HG02938 (cell line): ENCODE data around the gene GRK1.

ENCODE experiments used
- ATAC-seq: cut with Tn5 transposase; IDR thresholded peaks from one replicate; pipeline ENCODE4 v1.9.1; 2021; ENCODE audit warnings: mild to moderate bottlenecking, moderate library complexity; ENCODE audit not compliant: unreplicated experiment

The GRK1 gene

DNA sequence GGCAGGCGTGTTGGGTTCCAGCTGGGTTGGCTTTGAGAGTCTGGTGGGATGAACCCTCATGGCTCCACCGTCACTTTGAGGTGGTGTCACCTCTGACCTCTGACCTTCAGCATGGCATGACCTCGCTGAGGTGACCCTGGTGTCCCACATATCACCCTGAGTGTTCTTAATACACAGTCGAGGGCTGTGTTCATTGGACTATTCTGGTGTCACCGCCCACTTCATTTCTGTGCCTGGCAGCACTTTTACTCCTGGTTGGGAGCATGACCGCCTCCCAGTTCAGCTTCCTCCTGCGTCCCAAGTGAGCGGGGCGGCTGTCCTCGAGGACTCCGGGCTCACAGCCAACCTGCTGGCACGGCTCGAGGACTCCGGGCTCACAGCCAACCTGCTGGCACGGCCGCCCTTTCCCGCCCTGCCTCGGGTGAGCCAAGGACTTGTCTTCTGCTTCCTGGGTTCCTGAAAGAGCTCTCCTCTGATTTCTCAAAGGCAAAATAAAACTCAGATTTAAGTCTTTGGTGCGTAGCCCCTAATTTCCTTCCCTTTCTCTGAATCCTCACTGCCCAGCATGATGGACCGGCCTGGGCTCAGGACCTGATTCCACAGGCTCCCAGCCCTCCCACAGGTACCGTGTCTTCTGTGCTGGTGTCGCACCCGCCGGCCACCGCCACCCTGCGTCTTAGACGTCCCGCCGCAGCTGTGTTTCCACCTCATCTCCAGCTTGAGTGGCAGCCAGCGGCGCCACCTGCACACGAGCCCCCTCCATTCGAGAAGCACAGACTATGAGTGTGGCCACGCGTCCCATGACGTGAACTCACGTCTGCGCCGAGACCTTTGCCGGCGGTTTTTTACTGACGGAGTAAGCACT lies 19.4 kb upstream of the GRK1 start:
- ATAC-seq, result no peak

DNA sequence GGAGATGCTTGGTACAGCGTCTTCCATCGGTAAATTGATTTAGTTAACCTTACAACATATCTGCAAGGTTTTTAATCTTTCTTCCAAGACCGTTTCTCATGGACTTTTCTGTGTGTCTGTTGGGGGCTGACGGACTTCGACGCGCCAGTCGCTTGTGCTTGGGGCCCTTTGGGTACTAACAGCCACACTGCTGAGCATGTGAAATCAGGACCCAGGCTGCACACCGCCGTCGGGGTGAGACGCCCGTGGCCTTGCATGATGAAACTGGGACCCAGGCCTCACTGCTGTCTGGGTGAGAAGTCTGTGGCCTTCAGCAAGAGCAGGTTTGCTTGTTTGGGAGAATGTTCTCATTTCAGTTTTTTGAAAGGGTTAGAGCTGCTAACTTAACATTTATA lies 18.8 kb upstream of the GRK1 start:
- no peak for ATAC-seq

DNA sequence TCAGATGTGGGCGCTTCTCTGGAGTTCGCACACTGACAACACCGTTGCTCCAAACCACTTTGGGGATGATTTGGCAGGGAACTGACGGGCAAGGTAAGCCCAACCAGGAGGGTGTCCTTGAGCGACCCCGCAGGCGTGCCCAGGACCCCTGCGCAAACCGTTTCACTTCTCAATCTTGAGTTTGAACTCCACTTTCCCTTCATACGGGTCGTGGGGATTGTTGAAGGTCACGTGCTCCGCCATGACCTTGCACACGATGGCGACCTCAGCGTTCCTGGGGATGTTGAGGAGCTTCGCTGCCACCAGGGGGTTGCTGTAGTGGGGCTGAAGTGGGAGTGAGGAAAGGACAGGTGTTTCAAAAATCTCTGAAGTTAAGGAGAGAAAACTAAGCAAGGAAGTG lies 17.8 kb upstream of the GRK1 start:
- no peak for ATAC-seq

DNA sequence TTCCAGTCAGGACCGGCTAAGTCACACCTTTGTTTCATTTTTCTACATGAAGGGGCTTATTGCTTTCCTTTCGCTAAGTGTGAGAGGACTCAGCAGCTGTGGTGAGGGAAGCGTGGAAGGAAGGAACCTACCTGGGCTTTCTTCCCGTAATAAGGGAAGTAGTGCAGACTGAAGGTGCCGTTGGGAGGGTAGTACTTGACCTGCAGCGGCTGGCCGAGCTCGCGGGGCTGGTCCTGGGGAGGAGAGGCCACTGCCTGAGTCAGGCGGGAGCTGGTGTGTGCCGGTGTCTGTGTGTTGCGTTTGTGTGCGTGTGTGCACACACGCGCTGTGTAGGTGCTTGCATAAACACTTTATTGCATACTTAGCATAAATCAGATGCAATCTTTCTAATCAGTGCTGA lies 16.7 kb upstream of the GRK1 start:
- no peak for ATAC-seq

DNA sequence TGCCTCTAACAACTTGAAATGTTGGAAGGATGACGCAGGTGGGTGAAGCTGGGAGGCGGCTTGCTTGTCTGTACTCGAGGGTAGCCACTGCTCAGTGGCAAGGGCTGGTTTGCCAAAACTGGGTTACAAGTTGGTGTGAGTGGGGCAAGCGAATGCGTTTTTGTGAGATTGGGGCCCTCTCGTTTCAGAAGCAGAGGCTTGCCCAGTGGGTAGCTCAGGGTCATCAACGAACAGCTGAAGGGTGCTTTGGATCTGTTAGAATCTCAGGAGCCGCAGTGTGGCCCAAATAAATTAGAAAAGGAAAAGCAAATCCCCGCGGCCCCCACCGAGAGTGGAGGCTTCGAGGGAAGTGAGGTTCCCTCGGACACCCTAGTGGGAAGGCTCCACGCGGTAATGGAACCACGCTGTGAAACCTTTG lies 16.3 kb upstream of the GRK1 start:
- no peak for ATAC-seq

DNA sequence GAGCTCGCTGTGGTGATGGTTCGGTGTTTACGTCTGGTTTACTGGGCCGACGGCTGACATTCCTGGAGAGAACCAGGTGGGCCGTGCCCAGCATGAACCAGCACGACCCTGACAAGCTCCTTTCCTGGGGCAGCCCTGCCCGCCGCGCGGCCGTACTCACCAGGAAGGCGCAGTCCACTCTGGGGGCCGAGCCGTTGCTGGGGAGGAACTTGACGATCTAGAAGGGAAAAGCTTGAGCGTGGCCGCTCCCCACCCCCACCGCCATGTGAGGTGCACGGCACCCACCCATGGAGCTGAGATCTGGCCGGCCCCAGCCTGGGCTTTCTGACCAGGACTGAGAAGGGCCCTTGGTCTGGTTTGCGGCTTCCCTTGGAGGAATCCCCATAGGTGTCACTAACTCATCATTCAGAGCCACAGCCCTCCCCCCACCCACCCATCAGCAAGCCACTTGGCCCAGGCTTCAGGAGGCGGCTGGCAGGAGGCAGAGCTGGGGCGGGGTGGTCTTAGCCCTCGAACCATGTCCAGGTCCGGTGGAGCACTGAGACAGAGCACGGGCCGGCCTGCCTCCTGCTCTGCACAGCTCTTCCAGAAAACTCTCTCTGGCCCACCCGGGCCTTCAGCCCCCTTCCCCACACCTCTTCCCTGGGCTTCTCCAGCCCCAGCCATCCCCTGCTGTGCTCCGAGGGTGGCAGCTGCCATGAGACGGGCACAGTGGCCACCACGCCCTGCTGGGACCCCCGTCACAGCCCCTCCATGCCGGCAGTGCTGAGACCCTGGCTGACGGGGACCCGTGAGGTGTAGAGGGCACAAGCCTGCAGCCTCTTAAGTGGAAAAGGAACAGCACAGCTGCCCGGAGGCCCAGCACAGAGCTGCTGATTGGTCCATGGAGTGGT lies 15.3 kb upstream of the GRK1 start:
- no peak for ATAC-seq

DNA sequence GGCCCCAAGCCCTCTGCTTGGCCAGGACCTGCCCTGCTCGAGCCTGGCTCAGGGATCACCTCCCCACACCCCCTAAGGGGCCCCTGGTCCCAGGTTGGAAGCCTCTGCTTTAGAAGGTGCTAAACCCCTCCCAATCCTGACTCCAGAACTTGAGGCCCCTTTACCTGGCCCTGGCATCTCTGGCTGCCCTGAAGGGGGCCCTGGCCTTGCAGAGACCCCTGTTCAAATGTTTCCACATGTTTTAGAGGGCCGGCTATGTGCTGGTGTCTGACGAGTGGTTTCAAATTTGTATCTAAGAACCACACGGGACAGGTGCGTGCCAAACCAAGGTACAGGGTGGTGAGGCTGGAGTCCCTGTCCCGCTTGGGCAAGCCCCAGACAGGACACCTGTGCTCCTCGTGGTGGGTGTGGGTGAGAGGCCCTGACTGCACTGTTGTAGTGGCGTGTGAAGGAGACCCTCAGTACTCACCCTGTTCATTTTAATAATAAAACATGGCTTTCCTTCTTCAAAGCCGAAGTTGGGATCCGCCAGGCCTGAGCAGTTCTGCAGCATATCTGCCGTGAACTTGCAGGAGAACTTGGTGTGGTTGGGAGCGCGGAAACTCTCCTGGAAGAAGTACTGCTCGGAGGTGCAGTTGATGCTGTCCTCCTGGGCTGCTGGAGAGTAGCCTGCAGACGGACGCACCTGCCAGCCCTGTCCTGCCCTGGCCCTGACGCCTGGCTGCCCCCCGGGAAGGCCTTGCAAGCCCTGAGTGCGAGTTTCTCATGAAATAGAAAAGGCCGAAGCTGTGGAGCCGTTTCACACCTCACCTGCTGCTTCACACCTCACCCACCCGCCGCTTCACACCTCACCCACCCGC lies 14.4 kb upstream of the GRK1 start:
- no peak for ATAC-seq

DNA sequence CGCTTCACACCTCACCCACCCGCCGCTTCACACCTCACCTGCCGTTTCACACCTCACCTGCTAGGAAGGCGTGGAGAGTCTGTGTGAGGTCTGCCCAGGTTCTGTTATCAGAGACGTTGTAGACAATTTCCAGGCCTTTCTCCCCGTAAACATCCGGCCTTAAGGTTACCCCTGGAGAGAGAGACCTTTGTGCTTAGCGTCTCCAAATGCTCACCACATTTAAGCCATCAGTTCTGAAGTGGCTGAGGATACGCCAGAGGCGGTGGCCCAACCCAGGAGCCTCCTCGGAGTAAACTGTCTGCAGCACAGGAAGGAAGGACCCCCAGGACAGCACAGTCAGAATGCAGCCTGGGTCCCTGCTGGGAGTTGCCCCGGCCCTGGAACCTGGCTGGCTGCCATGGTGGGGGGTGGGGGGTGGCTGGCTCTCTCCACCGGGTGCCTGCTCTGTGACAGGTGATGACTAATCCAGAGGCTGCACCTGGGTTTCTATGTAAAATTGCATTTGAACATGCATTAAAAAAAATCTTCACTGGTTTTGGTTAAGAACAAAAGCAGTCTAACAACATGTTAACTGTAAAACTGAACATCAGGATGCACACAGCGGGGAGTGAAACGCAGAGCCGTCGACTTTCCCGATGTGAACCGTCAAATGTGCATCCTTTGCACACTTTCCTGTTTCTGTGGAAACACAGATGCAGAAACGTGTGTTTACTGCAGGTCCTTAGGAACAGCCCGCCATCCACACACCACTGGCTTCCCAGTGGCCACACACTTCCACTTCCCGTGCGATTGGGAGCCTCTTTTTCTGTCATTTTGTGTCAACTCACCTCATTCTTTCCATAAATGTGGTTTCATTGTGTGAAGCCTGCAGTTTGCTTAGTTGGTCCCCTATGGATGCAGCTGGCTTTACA lies 13.5 kb upstream of the GRK1 start:
- ATAC-seq, result no peak

DNA sequence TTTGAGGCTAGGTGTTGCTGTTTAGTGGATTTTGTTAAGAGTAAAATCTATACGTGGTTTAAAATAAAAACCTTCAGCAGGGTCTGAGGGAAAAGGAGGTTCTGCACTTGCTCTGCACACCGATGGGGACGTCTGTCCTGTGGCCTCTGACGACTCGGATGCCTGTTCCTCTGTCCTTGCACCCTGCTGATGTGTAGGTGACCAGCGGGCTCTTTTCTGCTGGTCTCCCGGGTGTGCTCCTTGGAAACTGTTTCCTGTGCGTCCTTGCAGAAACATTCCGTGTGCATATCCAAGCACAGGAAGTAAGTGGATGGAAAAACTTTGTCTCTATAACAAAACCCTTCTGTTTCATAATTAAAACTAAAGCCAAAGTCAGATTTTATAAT lies 12.9 kb upstream of the GRK1 start:
- ATAC-seq, result no peak

DNA sequence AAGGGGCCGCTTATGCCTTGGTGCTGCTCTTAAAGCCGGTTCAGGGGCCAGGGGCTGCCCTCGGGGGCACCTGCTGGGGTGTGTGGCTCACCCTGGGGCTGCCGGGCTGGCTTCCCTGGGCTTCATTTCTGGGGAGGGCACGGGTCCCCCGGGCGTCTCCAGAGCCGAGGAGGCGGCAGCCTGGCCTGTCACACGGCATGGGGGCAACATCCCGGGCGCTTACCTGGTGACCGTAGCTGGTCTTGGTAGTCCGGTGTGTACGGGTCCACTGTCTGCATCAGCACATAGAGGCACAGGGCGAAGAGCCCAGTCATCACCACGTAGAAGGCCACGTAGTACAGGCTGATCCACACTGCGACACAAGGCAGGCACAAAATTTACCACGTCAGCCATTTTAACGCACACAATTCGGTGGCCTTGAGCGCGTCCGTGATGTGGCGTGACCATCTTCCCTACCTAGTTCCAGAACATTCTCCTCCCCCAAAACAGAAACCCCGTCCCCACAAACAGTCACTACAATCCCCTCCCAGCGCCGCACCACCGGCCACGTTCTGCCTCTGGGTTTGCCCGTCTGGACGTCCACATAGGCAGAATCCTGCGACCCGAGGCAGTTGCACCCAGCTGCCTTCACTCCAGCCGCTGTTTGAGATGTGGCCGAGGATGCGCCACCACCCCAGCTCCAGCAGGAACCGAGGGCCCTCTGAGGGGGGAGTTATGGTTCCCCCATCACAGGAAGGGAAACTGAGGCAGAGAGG lies 12.3 kb upstream of the GRK1 start:
- ATAC-seq, result no peak

DNA sequence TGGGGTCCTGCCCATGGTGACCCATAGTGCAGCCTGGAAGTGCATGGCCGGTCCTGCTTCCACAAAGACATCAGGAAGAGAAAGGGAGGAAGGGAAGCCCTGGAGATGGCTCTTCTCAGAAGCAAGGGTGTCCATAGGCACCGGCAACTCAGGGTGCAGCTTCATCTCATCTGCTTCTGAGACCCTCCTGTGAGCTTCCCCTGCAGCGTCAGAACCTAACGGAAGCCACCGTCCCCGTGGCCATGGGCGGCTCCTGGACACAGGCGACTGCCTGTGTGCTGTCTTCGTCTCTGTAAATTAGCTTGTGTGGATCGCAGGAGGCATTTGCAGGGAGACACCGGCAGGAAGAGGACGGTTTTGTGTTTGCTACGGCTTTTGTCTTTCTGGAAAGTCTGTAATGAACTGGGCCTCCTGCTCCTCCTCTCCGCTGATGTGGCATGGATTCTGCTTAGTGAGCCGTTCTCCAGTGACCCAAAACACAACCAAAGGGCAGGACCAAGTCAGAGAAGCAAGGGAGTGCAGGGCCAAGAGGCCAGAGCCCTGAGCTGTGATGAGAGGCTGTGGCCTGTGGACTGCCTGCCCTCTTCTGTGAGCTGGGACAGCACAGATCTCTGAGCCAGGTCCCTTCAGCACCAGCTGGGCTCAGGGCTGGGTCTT lies 11.5 kb upstream of the GRK1 start:
- ATAC-seq, result no peak

DNA sequence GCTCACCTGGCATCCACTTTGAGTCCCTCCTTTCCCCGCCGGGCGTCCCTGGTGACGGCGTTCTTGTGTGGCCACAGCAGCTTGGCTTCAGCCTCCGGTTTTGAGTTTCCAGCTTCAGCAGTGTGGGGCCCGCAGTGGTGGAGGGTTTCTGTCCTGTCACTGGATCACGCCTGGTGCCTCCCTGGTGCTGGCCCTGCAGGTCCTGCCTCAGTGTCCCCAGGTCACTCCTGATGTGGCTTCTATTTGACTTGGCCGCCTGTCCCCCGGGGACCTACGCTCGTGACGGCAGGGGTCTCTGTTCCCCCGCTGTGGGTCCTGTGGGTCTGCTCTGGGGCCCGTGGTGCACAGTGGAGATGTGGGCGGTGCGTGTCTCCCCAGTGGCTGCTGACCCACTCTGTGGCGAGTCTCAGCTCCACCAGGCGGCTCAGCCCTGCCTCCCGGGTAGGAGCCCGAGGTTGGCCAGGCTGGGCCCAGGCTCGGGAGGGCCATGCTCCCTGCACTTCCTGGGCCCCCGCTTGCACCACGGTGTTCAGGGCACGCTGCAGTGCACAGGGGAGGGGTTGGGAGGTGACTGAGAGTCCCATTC lies 10.9 kb upstream of the GRK1 start:
- ATAC-seq, result no peak

DNA sequence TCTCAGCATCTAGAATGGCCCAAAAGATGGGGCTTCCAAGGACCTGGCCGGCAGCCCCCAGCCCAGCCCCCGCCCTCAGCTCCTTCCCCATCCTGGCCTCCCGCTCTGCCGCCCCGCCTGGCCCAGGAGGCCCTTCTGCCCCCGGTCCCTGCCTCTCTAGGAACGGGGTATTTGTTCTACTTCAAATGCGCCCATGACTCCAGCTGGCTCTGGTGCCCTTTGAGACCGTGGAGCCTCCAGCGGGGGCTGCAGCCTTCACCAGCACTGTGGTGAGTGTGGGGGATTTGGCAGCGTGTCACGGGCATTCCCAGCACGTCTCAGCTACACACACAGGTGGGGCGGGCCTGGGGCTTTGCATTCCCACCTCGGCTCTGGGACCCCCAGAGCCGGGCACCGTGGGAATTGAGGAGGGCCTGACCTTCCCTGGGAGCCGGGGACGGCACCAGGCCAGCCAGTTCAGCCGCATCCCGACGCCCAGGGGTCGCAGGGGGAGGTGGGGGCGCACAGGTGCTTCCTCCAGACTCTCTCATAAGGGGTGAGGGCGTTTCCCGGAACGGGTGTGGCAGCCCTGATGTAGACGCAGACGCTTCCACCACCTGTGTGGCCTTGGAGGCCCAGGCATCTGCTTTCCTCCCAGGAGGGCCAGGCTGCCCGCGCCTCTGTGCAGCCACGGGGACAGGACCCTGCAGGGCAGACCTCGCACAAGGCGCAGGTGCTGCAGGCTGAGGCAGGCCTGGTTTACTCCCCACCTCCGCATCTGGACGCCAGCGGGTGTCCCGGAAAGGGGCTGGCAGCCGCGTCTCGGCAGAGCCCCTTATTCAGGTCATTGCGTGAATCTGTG lies 10.0 kb upstream of the GRK1 start:
- ATAC-seq, result no peak

DNA sequence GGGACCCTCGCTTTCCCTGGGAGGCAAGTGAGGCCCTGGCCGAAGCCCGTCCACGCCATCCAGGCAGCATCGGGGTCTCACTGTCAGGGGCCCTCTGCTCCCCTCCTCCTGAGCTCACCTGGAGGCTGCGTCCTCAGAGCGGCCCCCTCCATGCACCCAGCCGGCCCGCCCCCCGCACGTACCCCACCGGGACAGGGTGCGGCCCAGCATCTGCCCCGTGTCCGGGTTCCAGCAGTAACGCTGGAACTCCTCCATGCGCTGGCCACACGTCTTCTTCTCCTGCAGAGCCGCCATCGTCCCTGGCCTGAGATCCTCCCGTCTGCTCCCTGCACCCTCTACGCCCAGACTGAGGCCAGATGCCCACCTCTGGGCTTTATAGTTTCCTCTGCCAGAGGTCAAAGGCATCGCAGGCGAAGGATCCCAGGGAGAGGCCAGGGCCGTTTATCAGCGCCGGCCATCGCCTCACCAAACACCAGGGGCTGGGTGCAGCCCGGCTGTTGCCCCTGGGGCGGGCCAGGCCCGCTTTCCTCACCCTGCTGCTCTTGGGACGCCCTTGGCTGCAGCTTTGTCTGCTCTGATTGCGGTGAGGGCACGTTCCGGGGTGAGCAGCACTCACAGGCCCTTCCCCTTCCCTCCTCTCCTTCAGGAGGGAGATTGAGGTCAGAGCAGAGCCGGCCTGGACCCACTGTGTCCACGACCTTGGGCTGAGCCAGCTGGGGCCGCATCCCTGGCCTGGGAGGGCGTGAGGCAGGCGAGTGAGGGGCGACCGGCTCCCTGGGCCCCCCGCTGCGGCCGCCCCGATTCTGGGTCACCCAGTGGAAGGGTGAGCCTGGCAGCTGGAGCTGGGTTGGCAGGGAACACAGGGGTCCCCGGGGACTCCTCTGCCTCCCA lies 8.9 kb upstream of the GRK1 start, which contains the start of gene ATP4B:
Gene ATP4B (minus strand): TSS at position 348 of the 891 bp plus-strand sequence. CDS start 54 bp downstream, at position 294.
- no peak for ATAC-seq

DNA sequence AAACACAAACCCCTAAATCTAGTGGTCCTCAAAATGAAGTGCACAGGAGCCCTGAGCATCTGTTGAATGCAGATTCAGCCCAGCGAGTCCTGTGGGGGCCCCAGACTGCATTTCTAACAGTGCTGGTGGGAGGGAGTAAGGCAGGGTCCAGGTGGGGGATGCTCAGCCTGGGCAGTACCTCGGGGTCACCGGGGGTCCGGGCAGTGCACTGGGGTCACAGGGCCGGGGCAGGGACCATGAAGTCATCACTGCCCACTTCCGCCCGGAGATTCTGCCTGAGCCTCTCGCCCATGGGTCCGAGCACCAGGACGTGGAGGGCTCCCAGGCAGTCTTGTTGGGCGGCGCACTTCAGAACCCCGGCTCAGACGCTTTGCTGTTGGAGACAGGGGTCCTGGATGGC lies 8.2 kb upstream of the GRK1 start:
- ATAC-seq, result no peak

DNA sequence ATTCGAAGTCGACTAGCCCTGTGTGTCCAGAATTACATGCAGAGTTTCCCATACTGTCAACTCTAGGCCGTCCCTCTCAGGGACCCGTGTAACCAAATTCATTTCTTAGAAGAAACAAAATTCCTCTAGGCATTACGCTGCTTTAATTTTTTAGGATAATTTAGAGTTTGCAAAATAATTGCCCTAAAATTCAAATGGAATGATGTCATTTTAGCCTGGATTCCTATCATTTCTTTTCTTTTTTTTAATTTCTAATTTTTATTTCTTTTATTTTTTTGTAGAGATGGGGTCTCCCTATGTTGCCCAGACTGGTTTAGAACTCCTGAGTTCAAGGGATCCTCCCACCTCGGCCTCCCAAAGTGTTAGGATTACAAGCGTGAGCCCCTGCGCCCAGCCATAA lies 7.7 kb upstream of the GRK1 start:
- ATAC-seq, result no peak
